OCI-LY7 (cell line): ENCODE measurements around the gene ENGASE.

Experiments
- EZH2phosphoT487 ChIP-seq: fragments of 200-600 bp; sonication (generic); IDR thresholded peaks from 2 replicates; pipeline ENCODE4 v1.6.1; 2018; ENCODE audit warnings: low read depth, borderline replicate concordance, mild to moderate bottlenecking, mixed run types, antibody characterized with exemption, low read length, moderate library complexity, mixed read lengths
- TF ChIP-seq, protein P1 (sequence below): fragments of 200-600 bp; sonication (generic); conservative IDR thresholded peaks from 2 replicates; pipeline ENCODE4 v1.5.1; 2014; ENCODE audit warnings: mild to moderate bottlenecking, antibody characterized with exemption, low read length, moderate library complexity, mixed read lengths

DNA sequence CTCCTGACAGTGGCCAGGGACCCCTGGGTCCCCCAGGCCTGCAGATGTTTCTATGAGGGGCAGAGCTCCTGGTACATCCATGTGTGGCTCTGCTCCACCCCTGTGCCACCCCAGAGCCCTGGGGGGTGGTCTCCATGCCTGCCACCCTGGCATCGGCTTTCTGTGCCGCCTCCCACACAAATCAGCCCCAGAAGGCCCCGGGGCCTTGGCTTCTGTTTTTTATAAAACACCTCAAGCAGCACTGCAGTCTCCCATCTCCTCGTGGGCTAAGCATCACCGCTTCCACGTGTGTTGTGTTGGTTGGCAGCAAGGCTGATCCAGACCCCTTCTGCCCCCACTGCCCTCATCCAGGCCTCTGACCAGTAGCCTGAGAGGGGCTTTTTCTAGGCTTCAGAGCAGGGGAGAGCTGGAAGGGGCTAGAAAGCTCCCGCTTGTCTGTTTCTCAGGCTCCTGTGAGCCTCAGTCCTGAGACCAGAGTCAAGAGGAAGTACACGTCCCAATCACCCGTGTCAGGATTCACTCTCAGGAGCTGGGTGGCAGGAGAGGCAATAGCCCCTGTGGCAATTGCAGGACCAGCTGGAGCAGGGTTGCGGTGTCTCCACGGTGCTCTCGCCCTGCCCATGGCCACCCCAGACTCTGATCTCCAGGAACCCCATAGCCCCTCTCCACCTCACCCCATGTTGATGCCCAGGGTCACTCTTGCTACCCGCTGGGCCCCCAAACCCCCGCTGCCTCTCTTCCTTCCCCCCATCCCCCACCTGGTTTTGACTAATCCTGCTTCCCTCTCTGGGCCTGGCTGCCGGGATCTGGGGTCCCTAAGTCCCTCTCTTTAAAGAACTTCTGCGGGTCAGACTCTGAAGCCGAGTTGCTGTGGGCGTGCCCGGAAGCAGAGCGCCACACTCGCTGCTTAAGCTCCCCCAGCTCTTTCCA, 25.5 kb upstream of the ENGASE start:
- TF ChIP-seq, protein P1, sequence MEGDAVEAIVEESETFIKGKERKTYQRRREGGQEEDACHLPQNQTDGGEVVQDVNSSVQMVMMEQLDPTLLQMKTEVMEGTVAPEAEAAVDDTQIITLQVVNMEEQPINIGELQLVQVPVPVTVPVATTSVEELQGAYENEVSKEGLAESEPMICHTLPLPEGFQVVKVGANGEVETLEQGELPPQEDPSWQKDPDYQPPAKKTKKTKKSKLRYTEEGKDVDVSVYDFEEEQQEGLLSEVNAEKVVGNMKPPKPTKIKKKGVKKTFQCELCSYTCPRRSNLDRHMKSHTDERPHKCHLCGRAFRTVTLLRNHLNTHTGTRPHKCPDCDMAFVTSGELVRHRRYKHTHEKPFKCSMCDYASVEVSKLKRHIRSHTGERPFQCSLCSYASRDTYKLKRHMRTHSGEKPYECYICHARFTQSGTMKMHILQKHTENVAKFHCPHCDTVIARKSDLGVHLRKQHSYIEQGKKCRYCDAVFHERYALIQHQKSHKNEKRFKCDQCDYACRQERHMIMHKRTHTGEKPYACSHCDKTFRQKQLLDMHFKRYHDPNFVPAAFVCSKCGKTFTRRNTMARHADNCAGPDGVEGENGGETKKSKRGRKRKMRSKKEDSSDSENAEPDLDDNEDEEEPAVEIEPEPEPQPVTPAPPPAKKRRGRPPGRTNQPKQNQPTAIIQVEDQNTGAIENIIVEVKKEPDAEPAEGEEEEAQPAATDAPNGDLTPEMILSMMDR, result no peak
- no peak for TF ChIP-seq EZH2phosphoT487
